SU-DHL-6 (cell line): ENCODE measurements around the gene CAV1.

Experiments used
- CTCF ChIP-seq: fragments of 200-600 bp; sonication (generic); IDR thresholded peaks from one replicate; pipeline ENCODE4 v1.5.1; 2017; ENCODE audit warnings: antibody characterized with exemption, mild to moderate bottlenecking, low read length, moderate library complexity; ENCODE audit not compliant: insufficient read depth, poor library complexity, severe bottlenecking
- EZH2phosphoT487 ChIP-seq: fragments of 200-600 bp; sonication (generic), shearing (Covaris generic); conservative IDR thresholded peaks from 2 replicates; pipeline ENCODE4 v1.6.1; 2018; ENCODE audit warnings: mild to moderate bottlenecking, antibody characterized with exemption, low read length, moderate library complexity, mixed read lengths

- TF ChIP-seq CTCF (no peak), EZH2phosphoT487 (no peak)
Observed at GRCh38 chr7:116539879-116540278, 15.0 kb downstream of the CAV1 start.
